Sigmoid colon (tissue), 4 donors: ENCODE measurements around the gene NAXE.

Experiments used
- POLR2A ChIP-seq, 2 donors: fragments of 450-650 bp; IDR thresholded peaks; one replicate each; pipeline ENCODE4 v1.6.1; 2016; ENCODE audit warnings: antibody characterized with exemption in 2 of 2, mild to moderate bottlenecking in 2 of 2, moderate library complexity in 2 of 2
- POLR2AphosphoS5 ChIP-seq, 4 donors: sonication (generic); formaldehyde crosslinking; IDR thresholded peaks; one replicate each; pipeline ENCODE4 v1.6.1; 2017; ENCODE audit warnings: antibody characterized with exemption in 4 of 4
- TF ChIP-seq, protein P1 (sequence below), 4 experiments: fragments of 450-650 bp in 3 of 4; fragments of 200-600 bp in 1 of 4; IDR thresholded peaks; one replicate each; pipeline ENCODE4 v1.5.1; 2016 to 2019; ENCODE audit warnings: antibody characterized with exemption in 4 of 4, mild to moderate bottlenecking in 3 of 4, moderate library complexity in 2 of 4

DNA sequence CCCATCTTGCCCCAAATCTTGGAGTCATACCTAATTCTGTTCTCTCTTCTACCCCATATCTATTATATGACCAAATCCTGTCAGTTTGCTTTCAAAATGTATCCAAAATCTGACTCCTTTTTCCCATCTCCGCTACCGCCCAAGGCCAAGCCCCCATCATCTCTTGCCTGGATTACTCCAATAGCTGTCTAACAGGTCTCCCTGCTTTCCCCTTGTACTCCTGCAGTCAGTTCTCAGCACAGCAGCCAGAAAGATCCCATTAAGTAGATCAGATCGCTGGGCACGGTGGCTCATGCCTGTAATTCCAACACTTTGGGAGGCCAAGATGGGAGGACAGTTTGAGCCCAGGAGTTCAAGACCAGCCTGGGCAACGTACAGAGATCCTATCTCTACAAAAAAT, 39.1 kb upstream of the NAXE start:
- TF ChIP-seq, protein P1, sequence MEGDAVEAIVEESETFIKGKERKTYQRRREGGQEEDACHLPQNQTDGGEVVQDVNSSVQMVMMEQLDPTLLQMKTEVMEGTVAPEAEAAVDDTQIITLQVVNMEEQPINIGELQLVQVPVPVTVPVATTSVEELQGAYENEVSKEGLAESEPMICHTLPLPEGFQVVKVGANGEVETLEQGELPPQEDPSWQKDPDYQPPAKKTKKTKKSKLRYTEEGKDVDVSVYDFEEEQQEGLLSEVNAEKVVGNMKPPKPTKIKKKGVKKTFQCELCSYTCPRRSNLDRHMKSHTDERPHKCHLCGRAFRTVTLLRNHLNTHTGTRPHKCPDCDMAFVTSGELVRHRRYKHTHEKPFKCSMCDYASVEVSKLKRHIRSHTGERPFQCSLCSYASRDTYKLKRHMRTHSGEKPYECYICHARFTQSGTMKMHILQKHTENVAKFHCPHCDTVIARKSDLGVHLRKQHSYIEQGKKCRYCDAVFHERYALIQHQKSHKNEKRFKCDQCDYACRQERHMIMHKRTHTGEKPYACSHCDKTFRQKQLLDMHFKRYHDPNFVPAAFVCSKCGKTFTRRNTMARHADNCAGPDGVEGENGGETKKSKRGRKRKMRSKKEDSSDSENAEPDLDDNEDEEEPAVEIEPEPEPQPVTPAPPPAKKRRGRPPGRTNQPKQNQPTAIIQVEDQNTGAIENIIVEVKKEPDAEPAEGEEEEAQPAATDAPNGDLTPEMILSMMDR (IDR thresholded peaks at IDR 0.05) = no peak
- no peak for TF ChIP-seq POLR2A (IDR thresholded peaks at IDR 0.05)
- TF ChIP-seq POLR2AphosphoS5 (IDR thresholded peaks at IDR 0.05) = no peak
